K562 (cell line): Measurements from ENCODE around the gene ZNF366. TPM values are rescaled to one million over a fixed set of nuclear protein-coding genes. Genes with fewer than 3 reads are reported as not detected.
A peak's percentile ranks its signal among the peaks of the same experiment; 100 is the strongest.

Source experiments
- ARID1B ChIP-seq: fragments of 450-650 bp; IDR thresholded peaks from 2 replicates; pipeline ENCODE4 v1.6.1; 2016; ENCODE audit warnings: antibody characterized with exemption, mild to moderate bottlenecking, inconsistent platforms
- CBFA2T3 ChIP-seq: fragments of 450-650 bp; IDR thresholded peaks from 2 replicates; pipeline ENCODE4 v1.6.1; 2017
- CHD2 ChIP-seq: IDR thresholded peaks from 2 replicates; pipeline ENCODE4 v1.6.1; 2011; ENCODE audit warnings: low read depth, low read length
- COPS2 ChIP-seq: fragments of 450-650 bp; conservative IDR thresholded peaks from 2 replicates; pipeline ENCODE4 v1.6.1; 2016; ENCODE audit warnings: mild to moderate bottlenecking, moderate library complexity
- CREB3 ChIP-seq: fragments of 450-650 bp; conservative IDR thresholded peaks from 2 replicates; pipeline ENCODE4 v1.6.1; 2016; ENCODE audit warnings: missing genetic modification characterization, low read depth, mild to moderate bottlenecking, missing compliant biosample characterization, moderate library complexity
- CXXC5 ChIP-seq: fragments of 250-450 bp; sonication (Bioruptor Pico); IDR thresholded peaks from 2 replicates; pipeline ENCODE4 v1.8.0; 2022; ENCODE audit warnings: inconsistent platforms, mild to moderate bottlenecking, moderate library complexity
- DPF2 ChIP-seq: fragments of 450-650 bp; IDR thresholded peaks from 2 replicates; pipeline ENCODE4 v1.6.1; 2016
- EP400 ChIP-seq: fragments of 450-650 bp; IDR thresholded peaks from 2 replicates; pipeline ENCODE4 v1.6.1; 2017; ENCODE audit warnings: antibody characterized with exemption, mild to moderate bottlenecking, moderate library complexity
- ETV6 ChIP-seq, 3 experiments: fragments of 150-350 bp in 1 of 3; sonication (generic) in 1 of 3; formaldehyde crosslinking in 1 of 3; IDR thresholded peaks; 2 replicates each; pipeline versions ENCODE4 v1.6.1 to v1.8.0; 2014 to 2022; ENCODE audit warnings: borderline replicate concordance in 2 of 3, low read depth in 2 of 3, antibody characterized with exemption in 1 of 3, low read length in 1 of 3, mild to moderate bottlenecking in 1 of 3, missing genetic modification reagents in 1 of 3
- FOSL1 ChIP-seq: fragments of 200-800 bp; sonication (Bioruptor generic); conservative IDR thresholded peaks from 2 replicates; pipeline ENCODE4 v1.6.1; 2016; ENCODE audit warnings: missing genetic modification characterization, missing compliant biosample characterization
- GMEB1 ChIP-seq: fragments of 250-450 bp; sonication (Bioruptor Pico); IDR thresholded peaks from 2 replicates; pipeline ENCODE4 v1.4.0; 2020; ENCODE audit warnings: mild to moderate bottlenecking
- HMBOX1 ChIP-seq: sonication (generic); IDR thresholded peaks from 2 replicates; pipeline ENCODE4 v1.6.1; 2016
- NFE2 ChIP-seq: IDR thresholded peaks from 2 replicates; pipeline ENCODE4 v1.6.1; 2014; ENCODE audit warnings: antibody characterized with exemption, low read depth
- NR2C1 ChIP-seq, 2 experiments: fragments of 450-650 bp; IDR thresholded peaks; 2 replicates each; pipeline ENCODE4 v1.6.1; 2017; ENCODE audit warnings: mild to moderate bottlenecking in 2 of 2, antibody characterized with exemption in 1 of 2, inconsistent platforms in 1 of 2, missing compliant biosample characterization in 1 of 2, missing genetic modification characterization in 1 of 2
- NR2C2 ChIP-seq, 2 experiments: fragments of 200-800 bp in 1 of 2; sonication (Bioruptor generic) in 1 of 2; sonication (generic) in 1 of 2; formaldehyde crosslinking in 1 of 2; IDR thresholded peaks; 2 replicates each; pipeline versions ENCODE4 v1.6.1 to v1.8.0; 2016 to 2022; ENCODE audit warnings: mild to moderate bottlenecking in 1 of 2, missing compliant biosample characterization in 1 of 2, missing genetic modification characterization in 1 of 2, missing genetic modification reagents in 1 of 2
- NRF1 ChIP-seq, 2 experiments: fragments of 450-650 bp; IDR thresholded peaks in 1 of 2; conservative IDR thresholded peaks in 1 of 2; 2 replicates each; pipeline ENCODE4 v1.6.1; 2014; ENCODE audit warnings: mild to moderate bottlenecking in 2 of 2
- SMAD1 ChIP-seq: fragments of 150-350 bp; IDR thresholded peaks from 2 replicates; pipeline ENCODE4 v1.6.1; 2014; ENCODE audit warnings: low read length, low read depth; ENCODE audit not compliant: partially characterized antibody
- SMAD4 ChIP-seq: fragments of 250-450 bp; sonication (Bioruptor Pico); conservative IDR thresholded peaks from 2 replicates; pipeline ENCODE4 v1.8.0; 2021; ENCODE audit warnings: inconsistent platforms, mild to moderate bottlenecking, moderate library complexity
- SMARCA4 ChIP-seq: fragments of 450-650 bp; IDR thresholded peaks from 2 replicates; pipeline ENCODE4 v1.6.1; 2016
- TRIM24 ChIP-seq, 2 experiments: fragments of 450-650 bp; IDR thresholded peaks; 2 replicates each; pipeline ENCODE4 v1.6.1; 2016
- ZFP91 ChIP-seq: sonication (generic); formaldehyde crosslinking; IDR thresholded peaks from 2 replicates; pipeline ENCODE4 v1.8.0; 2022; ENCODE audit warnings: mild to moderate bottlenecking, missing genetic modification reagents
- ZNF589 ChIP-seq: fragments of 200-800 bp; sonication (Bioruptor generic); IDR thresholded peaks from 2 replicates; pipeline ENCODE4 v1.6.1; 2016; ENCODE audit warnings: low read depth, missing genetic modification characterization, missing compliant biosample characterization
- ZNF766 ChIP-seq: fragments of 200-800 bp; sonication (Bioruptor generic); conservative IDR thresholded peaks from 2 replicates; pipeline ENCODE4 v1.6.1; 2016; ENCODE audit warnings: missing genetic modification characterization, missing compliant biosample characterization
- polyA plus RNA-seq, 8 experiments: library from polyadenylated mRNA; depleted of rRNA in 4 of 8; stranded (reverse) in 5 of 8; unstranded in 3 of 8; fragments of >200 nt; fragmentation: Nextera tagmentation in 2 of 8; fragmentation: Illumina TruSeq in 1 of 8; extraction: Ambion mirVana in 2 of 8; extraction: Trizol in 1 of 8; gene quantifications; 2 replicates each; pipeline versions ENCODE4 v1.2.1 to v1.2.3, GENCODE V29; 2011 to 2014; ENCODE audit warnings: inconsistent platforms in 1 of 8, missing spikeins in 1 of 8
- total RNA-seq, 7 experiments: library from RNA; depleted of rRNA in 6 of 7; stranded (reverse); fragments of >200 nt in 6 of 7; fragmentation: Illumina TruSeq in 2 of 7; extraction: Trizol in 2 of 7; gene quantifications; 2 replicates each; pipeline versions ENCODE4 v1.2.1 to v1.2.3, GENCODE V29; 2011 to 2021; ENCODE audit warnings: low replicate concordance in 1 of 7

ZNF366 gene
- total and polyA plus RNA-seq, 9 of the 15 experiments (the other 6 are each of a cell fraction or from before 2014, with no cell fraction given): not detected

GRCh38 chr5:72503888-72504491 is 3.2 kb downstream of the ZNF366 start (continued):
- TF ChIP-seq EP400 (peak; percentile 43; the same call in 1 of the 2 replicates), NR2C2 (CRISPR knock-in tag; IDR thresholded peaks at IDR 0.05) (no peak), NR2C2 (tag; IDR thresholded peaks at IDR 0.05) (peak; percentile 45; the same call in 1 of the 2 replicates), NR2C1 (IDR thresholded peaks at IDR 0.05) (no peak), NR2C1 (tag; IDR thresholded peaks at IDR 0.05) (no peak), NRF1 (conservative IDR thresholded peaks at IDR 0.05 in 1 of 2, IDR thresholded peaks at IDR 0.05 in 1 of 2) (peak; percentile 30 to 37; a peak in 2 of 4 replicates), SMAD1 (no peak), ETV6 (IDR thresholded peaks at IDR 0.05; ENCODE audit: borderline replicate concordance in 1 of 2, low read depth in 2 of 2, low read length in 1 of 2) (no peak), ETV6 (CRISPR knock-in tag; IDR thresholded peaks at IDR 0.05; ENCODE audit: borderline replicate concordance) (no peak), CHD2 (no peak), ZFP91 (CRISPR knock-in tag) (peak; percentile 81), HMBOX1 (0 out of 2 replicates have a peak, but pooled peaks have one; percentile 16), ARID1B (peak; percentile 51), CREB3 (tag) (0 out of 2 replicates have a peak, but pooled peaks have one; percentile 30), TRIM24 (IDR thresholded peaks at IDR 0.05) (peak in 1 of 2 experiments; percentile 16; a peak in 1 of 4 replicates), CXXC5 (peak; percentile 22), ZNF589 (no peak), DPF2 (peak; percentile 71), SMARCA4 (peak; percentile 72; the same call in 1 of the 2 replicates), COPS2 (no peak), SMAD4 (CRISPR knock-in tag) (0 out of 2 replicates have a peak, but pooled peaks have one; percentile 41), CBFA2T3 (no peak), NFE2 (peak; percentile 97), ZNF766 (CRISPR knock-in tag) (0 out of 2 replicates have a peak, but pooled peaks have one; percentile 61), GMEB1 (CRISPR knock-in tag) (no peak), FOSL1 (peak; percentile 46; the same call in 1 of the 2 replicates)
